Adrenal gland (tissue), 5 donors: Measurements from ENCODE around the gene CORO2A.

Experiments
- CTCF ChIP-seq, 6 experiments: fragments of 450-650 bp in 4 of 6; fragments of 200-600 bp in 2 of 6; sonication (generic) in 1 of 6; IDR thresholded peaks; 1 replicate in 5 of 6; 2 replicates in 1 of 6; pipeline versions ENCODE4 v1.5.1 to v1.8.0; 2016 to 2021; ENCODE audit warnings: antibody characterized with exemption in 6 of 6, mild to moderate bottlenecking in 2 of 6, moderate library complexity in 1 of 6
- POLR2A ChIP-seq, 2 donors: fragments of 450-650 bp; IDR thresholded peaks; one replicate each; pipeline ENCODE4 v1.6.1; 2017; ENCODE audit warnings: antibody characterized with exemption in 2 of 2, mild to moderate bottlenecking in 2 of 2, moderate library complexity in 1 of 2
- donor health status: DM: no; HTN: no; CAD: no.

GRCh38 chr9:98229090-98229395 is 36.6 kb upstream of the CORO2A start:
- TF ChIP-seq CTCF (IDR thresholded peaks at IDR 0.05) (no peak), POLR2A (IDR thresholded peaks at IDR 0.05) (no peak)
